GM12864 (cell line): ENCODE results near the gene HAP1.

Experiments used
- DNase-seq: peaks from one replicate; pipeline ENCODE4 v3.0.0-alpha.2; 2011; ENCODE audit warnings: low read depth
- H3K4me3 ChIP-seq: 2 replicates; pipeline ENCODE4 v1.5.1; 2011; ENCODE audit warnings: mild to moderate bottlenecking, low read depth, low read length, control low read depth
- TF ChIP-seq, protein P1 (sequence below): IDR thresholded peaks from 2 replicates; pipeline ENCODE4 v1.5.1; 2011; ENCODE audit warnings: low read depth, mild to moderate bottlenecking, moderate library complexity, low read length, control low read depth, inconsistent platforms; ENCODE audit errors: missing control alignments

HAP1 gene

GRCh38 chr17:41748275-41748674 lies 13.8 kb upstream of the HAP1 start:
- no peak for DNase-seq
- no peak overlapping the region for H3K4me3 ChIP-seq
- TF ChIP-seq, protein P1, sequence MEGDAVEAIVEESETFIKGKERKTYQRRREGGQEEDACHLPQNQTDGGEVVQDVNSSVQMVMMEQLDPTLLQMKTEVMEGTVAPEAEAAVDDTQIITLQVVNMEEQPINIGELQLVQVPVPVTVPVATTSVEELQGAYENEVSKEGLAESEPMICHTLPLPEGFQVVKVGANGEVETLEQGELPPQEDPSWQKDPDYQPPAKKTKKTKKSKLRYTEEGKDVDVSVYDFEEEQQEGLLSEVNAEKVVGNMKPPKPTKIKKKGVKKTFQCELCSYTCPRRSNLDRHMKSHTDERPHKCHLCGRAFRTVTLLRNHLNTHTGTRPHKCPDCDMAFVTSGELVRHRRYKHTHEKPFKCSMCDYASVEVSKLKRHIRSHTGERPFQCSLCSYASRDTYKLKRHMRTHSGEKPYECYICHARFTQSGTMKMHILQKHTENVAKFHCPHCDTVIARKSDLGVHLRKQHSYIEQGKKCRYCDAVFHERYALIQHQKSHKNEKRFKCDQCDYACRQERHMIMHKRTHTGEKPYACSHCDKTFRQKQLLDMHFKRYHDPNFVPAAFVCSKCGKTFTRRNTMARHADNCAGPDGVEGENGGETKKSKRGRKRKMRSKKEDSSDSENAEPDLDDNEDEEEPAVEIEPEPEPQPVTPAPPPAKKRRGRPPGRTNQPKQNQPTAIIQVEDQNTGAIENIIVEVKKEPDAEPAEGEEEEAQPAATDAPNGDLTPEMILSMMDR = no peak

- no peak for DNase-seq
- H3K4me3 ChIP-seq = no peak overlapping the region
- TF ChIP-seq, protein P1 = no peak
Measured at GRCh38 chr17:41741709-41742108, 7.3 kb upstream of the HAP1 start.

DNA sequence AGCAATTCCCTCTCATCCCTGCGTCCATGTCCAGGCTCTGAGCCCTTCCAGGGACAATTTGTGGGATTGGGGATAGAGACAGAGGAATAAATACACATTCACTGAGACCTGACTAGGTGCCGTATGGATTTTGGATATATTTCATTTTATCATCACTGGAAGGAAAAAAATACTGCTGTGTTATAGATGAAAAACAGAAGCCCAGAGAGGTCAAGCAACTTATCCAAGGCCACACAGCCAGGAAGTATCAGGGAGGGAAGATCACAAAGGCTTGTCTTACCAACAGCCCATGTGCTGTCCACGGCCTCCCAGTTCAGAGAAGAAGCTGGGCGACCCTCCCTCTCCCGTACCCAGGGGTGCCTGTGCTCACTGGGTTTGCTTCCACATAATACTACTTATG lies 6.1 kb upstream of the HAP1 start:
- TF ChIP-seq, protein P1 = no peak
- no peak for DNase-seq
- H3K4me3 ChIP-seq = no peak overlapping the region

GRCh38 chr17:41739661-41740352 lies 5.4 kb upstream of the HAP1 start:
- no peak for DNase-seq
- H3K4me3 ChIP-seq = no peak overlapping the region
- TF ChIP-seq, protein P1 = no peak

DNA sequence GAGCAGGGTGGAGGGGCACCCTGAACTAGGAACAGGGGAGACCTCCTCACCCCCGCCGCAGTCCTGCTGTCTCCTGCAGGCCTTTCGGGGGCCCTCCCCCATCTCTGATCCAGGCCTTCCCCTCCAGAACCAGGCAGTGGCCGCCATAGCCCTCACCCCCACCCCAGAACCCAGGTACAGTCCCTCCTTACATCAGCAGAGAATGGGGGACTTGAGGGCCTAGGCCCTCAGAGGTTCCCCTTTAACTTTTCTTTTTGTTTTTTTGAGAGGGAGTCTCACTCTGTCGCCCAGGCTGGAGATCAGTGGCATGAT lies 4.3 kb upstream of the HAP1 start:
- H3K4me3 ChIP-seq = no peak overlapping the region
- TF ChIP-seq, protein P1 = no peak
- no peak for DNase-seq

- no peak overlapping the region for H3K4me3 ChIP-seq
- TF ChIP-seq, protein P1 = peak; percentile 99
- DNase-seq = peak; percentile 44
Measured at GRCh38 chr17:41738077-41738800, 3.8 kb upstream of the HAP1 start.

DNA sequence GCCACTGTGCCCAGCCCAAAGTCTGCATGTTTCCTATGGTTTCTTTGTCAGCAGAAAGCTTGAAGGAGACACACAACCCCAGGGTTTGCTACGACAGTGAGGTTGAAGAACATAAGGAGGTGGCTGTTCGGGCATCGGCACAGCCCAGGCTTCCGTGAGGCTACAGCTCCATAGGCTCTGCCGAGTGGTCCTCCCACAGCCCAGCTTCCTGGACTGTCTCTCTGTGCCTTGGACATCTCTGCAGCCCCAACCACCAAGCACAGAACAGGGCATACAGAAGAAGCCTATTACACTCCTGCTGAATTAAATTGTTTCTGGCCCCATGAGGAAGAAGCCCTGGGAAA lies 3.2 kb upstream of the HAP1 start:
- no peak overlapping the region for H3K4me3 ChIP-seq
- TF ChIP-seq, protein P1 = no peak
- DNase-seq = no peak
